ENCODE results near the gene FIBCD1.

FIBCD1 gene

DNA sequence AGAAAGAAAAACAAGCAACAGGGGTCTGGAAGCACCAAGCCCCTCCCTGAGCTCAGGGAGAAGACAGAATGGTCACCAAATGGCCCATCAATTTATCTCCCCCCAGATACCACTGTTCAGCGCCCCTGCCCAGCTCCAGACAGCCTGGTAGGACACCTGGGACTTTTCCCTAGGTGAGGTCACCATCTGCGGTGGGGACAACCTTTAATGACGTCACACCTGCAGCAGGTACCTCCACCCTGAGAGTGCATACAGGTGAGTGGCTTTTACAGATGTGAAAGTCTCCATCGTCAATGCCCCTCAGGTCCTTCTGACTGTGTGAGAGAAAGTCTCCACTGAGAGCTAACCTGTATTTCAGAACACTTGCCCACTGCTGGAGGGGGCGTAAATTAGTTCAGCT is 35.6 kb upstream of the FIBCD1 start:
- TF ChIP-seq, protein P1, sequence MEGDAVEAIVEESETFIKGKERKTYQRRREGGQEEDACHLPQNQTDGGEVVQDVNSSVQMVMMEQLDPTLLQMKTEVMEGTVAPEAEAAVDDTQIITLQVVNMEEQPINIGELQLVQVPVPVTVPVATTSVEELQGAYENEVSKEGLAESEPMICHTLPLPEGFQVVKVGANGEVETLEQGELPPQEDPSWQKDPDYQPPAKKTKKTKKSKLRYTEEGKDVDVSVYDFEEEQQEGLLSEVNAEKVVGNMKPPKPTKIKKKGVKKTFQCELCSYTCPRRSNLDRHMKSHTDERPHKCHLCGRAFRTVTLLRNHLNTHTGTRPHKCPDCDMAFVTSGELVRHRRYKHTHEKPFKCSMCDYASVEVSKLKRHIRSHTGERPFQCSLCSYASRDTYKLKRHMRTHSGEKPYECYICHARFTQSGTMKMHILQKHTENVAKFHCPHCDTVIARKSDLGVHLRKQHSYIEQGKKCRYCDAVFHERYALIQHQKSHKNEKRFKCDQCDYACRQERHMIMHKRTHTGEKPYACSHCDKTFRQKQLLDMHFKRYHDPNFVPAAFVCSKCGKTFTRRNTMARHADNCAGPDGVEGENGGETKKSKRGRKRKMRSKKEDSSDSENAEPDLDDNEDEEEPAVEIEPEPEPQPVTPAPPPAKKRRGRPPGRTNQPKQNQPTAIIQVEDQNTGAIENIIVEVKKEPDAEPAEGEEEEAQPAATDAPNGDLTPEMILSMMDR (IDR thresholded peaks at IDR 0.05; ENCODE audit: low read depth, low read length) = no peak
- no peak overlapping the region for H3K4me3 ChIP-seq (replicated peaks in 1 of 2; ENCODE audit: low read depth in 2 of 2, low read length in 2 of 2)
- DNase-seq (ENCODE audit: low read depth in 2 of 2) = no peak

DNA sequence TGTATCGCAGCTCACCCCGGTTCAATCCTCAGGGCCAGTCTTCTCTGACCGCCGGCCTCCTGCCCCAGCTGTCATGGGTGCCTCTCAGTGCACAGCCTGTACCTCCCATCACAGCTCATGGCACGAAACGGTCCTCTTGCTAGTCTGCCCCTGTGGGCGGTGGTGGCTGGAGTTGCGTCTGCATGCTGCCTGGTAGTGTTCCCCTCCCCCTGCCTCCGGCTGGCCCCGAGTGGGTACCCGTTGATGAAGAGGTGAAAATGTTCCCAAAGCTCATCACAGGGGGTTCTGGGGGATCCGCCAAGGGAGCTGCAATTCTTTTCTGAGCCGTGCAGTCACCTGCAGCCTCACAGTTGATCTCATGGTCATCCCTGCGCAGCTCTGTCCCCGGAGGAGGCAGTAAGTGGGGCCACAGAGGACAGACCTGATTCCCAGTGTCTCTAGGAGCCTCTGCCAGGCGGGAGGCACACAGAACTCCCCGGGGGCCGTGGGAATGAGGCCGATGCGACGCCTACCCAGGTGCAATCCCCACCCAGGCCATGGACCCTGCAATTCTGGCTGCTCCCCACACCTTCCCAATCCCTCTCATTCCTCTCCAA is 34.7 kb upstream of the FIBCD1 start:
- H3K4me3 ChIP-seq (replicated peaks in 1 of 2; ENCODE audit: low read depth in 2 of 2, low read length in 2 of 2) = no peak overlapping the region
- TF ChIP-seq, protein P1 (IDR thresholded peaks at IDR 0.05; ENCODE audit: low read depth, low read length) = no peak
- DNase-seq (ENCODE audit: low read depth in 2 of 2) = no peak

DNA sequence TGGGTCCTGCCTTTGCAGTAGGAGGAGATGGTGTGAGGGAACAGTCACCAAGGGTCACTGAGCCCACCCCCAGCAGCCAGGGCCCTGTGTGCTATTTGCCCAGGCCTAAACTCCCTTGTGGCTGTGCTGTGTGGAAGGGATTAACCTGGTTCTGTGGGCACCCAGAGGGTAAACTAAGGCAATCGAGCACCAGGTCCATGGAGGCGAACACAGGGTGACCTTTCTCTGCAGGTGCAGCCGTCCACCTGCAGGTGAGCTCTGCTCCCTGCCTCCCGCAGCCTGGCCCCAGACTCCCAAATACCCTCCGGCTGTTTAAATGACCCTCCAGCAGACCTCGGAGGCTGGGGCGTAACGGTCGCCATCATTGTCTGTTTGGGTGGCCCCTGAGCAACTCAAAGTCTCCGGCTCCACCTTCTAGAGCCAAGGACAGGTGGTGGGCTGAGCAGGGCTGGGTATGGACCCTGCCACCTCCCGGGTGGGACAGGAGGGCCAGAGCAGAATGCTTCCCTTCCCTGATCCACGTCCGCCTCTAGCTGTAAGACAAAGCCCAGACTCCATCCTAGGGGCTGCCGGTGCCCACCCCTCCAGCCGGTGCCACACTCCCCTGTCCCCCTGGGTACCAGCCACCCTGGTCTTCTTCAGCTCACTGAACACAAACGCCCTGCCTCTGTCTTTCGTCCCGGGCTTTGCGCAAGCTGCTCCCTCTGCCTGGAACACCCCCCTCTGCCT is 34.1 kb upstream of the FIBCD1 start:
- TF ChIP-seq, protein P1 (IDR thresholded peaks at IDR 0.05; ENCODE audit: low read depth, low read length) = no peak
- no peak overlapping the region for H3K4me3 ChIP-seq (replicated peaks in 1 of 2; ENCODE audit: low read depth in 2 of 2, low read length in 2 of 2)
- DNase-seq (ENCODE audit: low read depth in 2 of 2) = no peak

DNA sequence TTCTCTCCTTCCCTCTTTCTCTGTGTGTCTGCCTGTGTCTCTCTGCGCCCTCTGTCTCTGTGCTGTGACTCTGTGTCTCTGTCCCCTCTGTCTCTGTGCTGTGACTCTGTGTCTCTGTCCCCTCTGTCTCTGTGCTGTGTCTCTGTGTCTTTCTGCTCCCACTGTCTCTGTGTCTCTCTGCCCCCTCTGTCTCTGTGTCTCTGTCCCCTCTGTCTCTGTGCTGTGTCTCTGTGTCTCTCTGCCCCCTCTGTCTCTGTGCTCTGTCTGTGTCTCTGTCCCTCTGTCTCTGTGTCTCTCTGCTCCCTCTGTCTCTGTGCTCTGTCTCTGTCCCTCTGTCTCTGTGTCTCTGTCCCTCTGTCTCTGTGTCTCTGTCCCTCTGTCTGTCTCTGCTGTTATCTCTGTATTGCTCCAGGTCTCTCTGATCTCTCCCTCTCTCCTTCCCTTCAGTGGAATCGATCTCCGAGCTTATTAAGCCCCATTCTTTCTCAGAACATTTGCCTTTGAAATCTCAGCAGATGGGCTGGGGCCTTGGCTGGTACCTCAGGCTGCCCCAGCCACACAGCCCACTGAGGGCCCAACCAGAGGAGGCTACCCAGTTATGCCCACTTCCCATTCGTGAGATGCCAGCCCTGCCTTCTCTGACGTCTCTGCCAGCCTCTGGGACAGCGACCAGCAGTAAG is 33.4 kb upstream of the FIBCD1 start:
- DNase-seq (ENCODE audit: low read depth in 2 of 2) = no peak
- TF ChIP-seq, protein P1 (IDR thresholded peaks at IDR 0.05; ENCODE audit: low read depth, low read length) = no peak
- H3K4me3 ChIP-seq (replicated peaks in 1 of 2; ENCODE audit: low read depth in 2 of 2, low read length in 2 of 2) = no peak overlapping the region

DNA sequence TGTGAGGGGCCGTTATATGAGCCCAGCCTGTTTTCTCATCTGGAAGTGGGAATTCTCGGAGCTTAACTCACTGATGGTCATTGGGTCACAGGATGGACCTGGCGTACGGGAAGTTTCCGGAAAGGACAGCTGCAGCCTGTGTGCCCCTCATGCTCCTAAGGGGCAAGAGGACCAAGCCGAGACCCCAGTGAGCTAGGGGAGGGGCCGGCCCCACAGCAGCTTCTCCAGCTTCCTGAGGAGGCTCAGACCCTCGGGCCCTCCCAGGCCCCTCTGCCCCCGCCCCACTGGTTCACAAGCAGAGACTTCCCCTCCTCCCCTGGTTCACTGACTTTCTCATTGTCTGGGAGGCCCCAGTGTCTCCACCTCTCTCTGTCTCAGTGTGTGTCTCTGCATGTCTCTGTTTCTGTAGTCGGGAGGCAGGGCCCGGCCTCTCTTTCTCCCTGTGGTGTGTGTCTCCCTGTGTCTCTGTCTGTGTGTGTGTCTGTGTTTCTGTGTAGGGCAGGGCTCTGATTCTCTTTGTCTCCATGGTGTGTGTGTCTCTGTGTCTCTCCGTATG is 32.3 kb upstream of the FIBCD1 start:
- no peak for DNase-seq (ENCODE audit: low read depth in 2 of 2)
- TF ChIP-seq, protein P1 (IDR thresholded peaks at IDR 0.05; ENCODE audit: low read depth, low read length) = no peak
- no peak overlapping the region for H3K4me3 ChIP-seq (replicated peaks in 1 of 2; ENCODE audit: low read depth in 2 of 2, low read length in 2 of 2)

DNA sequence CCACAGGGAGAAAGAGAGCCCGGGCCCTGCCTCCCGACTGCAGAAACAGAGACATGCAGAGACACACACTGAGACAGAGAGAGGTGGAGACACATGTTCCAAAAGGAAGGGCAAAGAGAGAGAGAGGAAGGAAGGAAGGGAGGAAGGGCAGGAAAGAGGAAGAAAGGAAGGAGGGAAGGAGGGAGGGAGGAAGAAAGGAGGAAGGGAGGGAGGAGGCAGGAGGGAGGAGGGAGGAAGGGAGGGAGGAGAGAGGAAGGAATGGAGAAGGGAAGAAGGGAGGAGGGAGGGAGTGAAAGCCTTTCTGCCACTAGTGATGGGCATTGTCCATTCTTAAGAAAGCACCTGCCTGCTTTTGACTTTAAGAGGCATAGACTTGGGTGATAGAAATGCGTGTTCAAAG is 31.8 kb upstream of the FIBCD1 start:
- TF ChIP-seq, protein P1 (IDR thresholded peaks at IDR 0.05; ENCODE audit: low read depth, low read length) = no peak
- no peak for DNase-seq (ENCODE audit: low read depth in 2 of 2)
- no peak overlapping the region for H3K4me3 ChIP-seq (replicated peaks in 1 of 2; ENCODE audit: low read depth in 2 of 2, low read length in 2 of 2)

Data from cardiac fibroblast (primary cell).